ENCODE data around the gene GRIN2A.

GRIN2A gene

GRCh38 chr16:9766891-9767290, 415.3 kb downstream of the GRIN2A start:
- no peak for DNase-seq (ENCODE audit: low read depth in 3 of 3)

- no peak for DNase-seq (ENCODE audit: low read depth in 3 of 3)
Measured at GRCh38 chr16:9763505-9763904, 418.7 kb downstream of the GRIN2A start.

GRCh38 chr16:9761870-9762269, 420.4 kb downstream of the GRIN2A start:
- no peak for DNase-seq (ENCODE audit: low read depth in 3 of 3)

GRCh38 chr16:9757687-9758086, 424.5 kb downstream of the GRIN2A start:
- no peak for DNase-seq (ENCODE audit: low read depth in 3 of 3)

- DNase-seq (ENCODE audit: low read depth in 3 of 3), result no peak
Measured at GRCh38 chr16:9756434-9756833, 425.8 kb downstream of the GRIN2A start.

GRCh38 chr16:9755081-9755480, 427.1 kb downstream of the GRIN2A start:
- no peak for DNase-seq (ENCODE audit: low read depth in 3 of 3)

- no peak for DNase-seq (ENCODE audit: low read depth in 3 of 3)
Measured at GRCh38 chr16:9741776-9742175, 440.5 kb downstream of the GRIN2A start.

- DNase-seq (ENCODE audit: low read depth in 3 of 3), result no peak
Measured at GRCh38 chr16:9739301-9739700, 442.9 kb downstream of the GRIN2A start.

- no peak for DNase-seq (ENCODE audit: low read depth in 3 of 3)
Measured at GRCh38 chr16:9738690-9739089, 443.5 kb downstream of the GRIN2A start.

- no peak for DNase-seq (ENCODE audit: low read depth in 3 of 3)
Measured at GRCh38 chr16:9736547-9736946, 445.7 kb downstream of the GRIN2A start.

- DNase-seq (ENCODE audit: low read depth in 3 of 3), result no peak
Measured at GRCh38 chr16:9723136-9723535, 459.1 kb downstream of the GRIN2A start.

GRCh38 chr16:9713907-9714306, 468.3 kb downstream of the GRIN2A start:
- no peak for DNase-seq (ENCODE audit: low read depth in 3 of 3)

- DNase-seq (ENCODE audit: low read depth in 3 of 3), result no peak
Measured at GRCh38 chr16:9713156-9713555, 469.1 kb downstream of the GRIN2A start.

GRCh38 chr16:9708972-9709620, 473.1 kb downstream of the GRIN2A start:
- DNase-seq (ENCODE audit: low read depth in 3 of 3), result no peak

GRCh38 chr16:9706217-9706836, 475.9 kb downstream of the GRIN2A start:
- DNase-seq (ENCODE audit: low read depth in 3 of 3), result no peak

GRCh38 chr16:9703731-9704130, 478.5 kb downstream of the GRIN2A start:
- DNase-seq (ENCODE audit: low read depth in 3 of 3), result no peak
